Small intestine (tissue), 7 donors: ENCODE measurements around the gene KCNJ6. TPM values are rescaled to one million over a fixed set of nuclear protein-coding genes. Genes with fewer than 3 reads are reported as not detected.

ENCODE experiments used
- DNase-seq, 2 donors: peaks; one replicate each; pipeline versions ENCODE4 v3.0.0 to v3.0.0-alpha.2; 2013
- FAIRE-seq: peaks from 2 replicates; lab custom pipeline; 2012; peaks lifted over from hg19 to GRCh38; lab: Jason Lieb, UNC
- H3K27ac ChIP-seq, 3 donors: one replicate each; pipeline ENCODE4 v1.5.1; 2013; ENCODE audit warnings: low read length in 2 of 3, mild to moderate bottlenecking in 2 of 3, control low read depth in 1 of 3, inconsistent platforms in 1 of 3, low read depth in 1 of 3, moderate library complexity in 1 of 3
- H3K27me3 ChIP-seq, 3 donors: one replicate each; pipeline ENCODE4 v1.6.1; 2013; ENCODE audit warnings: low read length in 3 of 3, inconsistent platforms in 1 of 3; ENCODE audit not compliant: control insufficient read depth in 3 of 3, insufficient read depth in 3 of 3
- H3K36me3 ChIP-seq, 3 donors: one replicate each; pipeline ENCODE4 v1.6.1; 2013; ENCODE audit warnings: low read length in 3 of 3, inconsistent platforms in 1 of 3, low read depth in 1 of 3, mild to moderate bottlenecking in 1 of 3, moderate library complexity in 1 of 3; ENCODE audit not compliant: control insufficient read depth in 3 of 3, insufficient read depth in 2 of 3
- H3K4me1 ChIP-seq, 3 donors: one replicate each; pipeline ENCODE4 v1.6.1; 2013; ENCODE audit warnings: low read length in 2 of 3, inconsistent platforms in 1 of 3, low read depth in 1 of 3, mild to moderate bottlenecking in 1 of 3, moderate library complexity in 1 of 3; ENCODE audit not compliant: control insufficient read depth in 3 of 3, insufficient read depth in 2 of 3
- H3K4me3 ChIP-seq, 3 donors: one replicate each; pipeline ENCODE4 v1.5.1; 2013; ENCODE audit warnings: low read length in 3 of 3, control low read depth in 1 of 3, inconsistent platforms in 1 of 3, low read depth in 1 of 3, mild to moderate bottlenecking in 1 of 3, moderate library complexity in 1 of 3
- H3K9me3 ChIP-seq, 2 donors: one replicate each; pipeline ENCODE4 v1.6.1; 2013; ENCODE audit warnings: low read depth in 1 of 2, low read length in 1 of 2; ENCODE audit not compliant: control insufficient read depth in 2 of 2, insufficient read depth in 1 of 2
- WGBS, 3 donors: extraction: QIAGEN DNeasy Blood & Tissue Kit; methylation state at CpG; one replicate each; pipeline ENCODE4 v1.1.7; 2013; 5-methylcytosine and 5-hydroxymethylcytosine counted together
- polyA plus RNA-seq, 4 donors: library from polyadenylated mRNA; stranded (reverse) in 3 of 4; unstranded in 1 of 4; fragments of 200-250 nt in 3 of 4; fragments of 120-200 nt in 1 of 4; gene quantifications; one replicate each; pipeline versions ENCODE4 v1.2.1 to v1.2.3, GENCODE V29; 2013
- donor health status: healthy with polysubstance abuse.
- donor health status: control.
- donor health status: control.
- donor health status: Bipolar disorder and iron deficiency.
- donor health status: healthy.

The KCNJ6 gene
- polyA plus RNA-seq, 4 donors, result under 0.01 to 0.24 (median 0.03) TPM; not detected in 1

- Histone ChIP-seq H3K27me3 (peaks cover 0 to 4% (median 0%) of the 10 kb centered on the region in 3 donors), H3K9me3 (no peaks in the 10 kb centered on the region), H3K27ac (no peak overlapping the region), H3K4me3 (no peak overlapping the region), H3K4me1 (no peaks in the 10 kb centered on the region), H3K36me3 (no peaks in the 10 kb centered on the region)
- DNase-seq (no peak), FAIRE-seq (no peak)
- 79 to 91% (median 88%) methylated on average over 7 of the region's 7 CpGs for WGBS, 3 donors
These were observed 296.7 kb downstream of the KCNJ6 start for GRCh38 chr21:37619464-37619974.

- peaks cover 0 to 4% (median 0%) of the 10 kb centered on the region in 3 donors for H3K27me3 ChIP-seq
- WGBS, 3 donors, result 72 to 86% (median 81%) methylated on average over 7 of the region's 7 CpGs
- H3K36me3 ChIP-seq, result no peaks in the 10 kb centered on the region
- H3K4me1 ChIP-seq, result no peaks in the 10 kb centered on the region
- no peak overlapping the region for H3K4me3 ChIP-seq
- no peaks in the 10 kb centered on the region for H3K9me3 ChIP-seq
- no peak overlapping the region for H3K27ac ChIP-seq
- DNase-seq, result no peak
- no peak for FAIRE-seq
These were observed 298.2 kb downstream of the KCNJ6 start for GRCh38 chr21:37618081-37618480.

- no peaks in the 10 kb centered on the region for H3K9me3 ChIP-seq
- H3K27me3 ChIP-seq, result peaks cover 0 to 4% (median 0%) of the 10 kb centered on the region in 3 donors
- no peak overlapping the region for H3K4me3 ChIP-seq
- H3K4me1 ChIP-seq, result no peaks in the 10 kb centered on the region
- H3K27ac ChIP-seq, result no peak overlapping the region
- DNase-seq, result no peak
- 85 to 86% (median 85%) methylated on average over 6 of the region's 6 CpGs for WGBS, 3 donors
- no peaks in the 10 kb centered on the region for H3K36me3 ChIP-seq
- FAIRE-seq, result no peak
These were observed 300.3 kb downstream of the KCNJ6 start for GRCh38 chr21:37615962-37616361.

GRCh38 chr21:37614351-37614875, 301.8 kb downstream of the KCNJ6 start:
- no peaks in the 10 kb centered on the region for H3K4me1 ChIP-seq
- no peak for FAIRE-seq

GRCh38 chr21:37607081-37607480, 309.2 kb downstream of the KCNJ6 start:
- Histone ChIP-seq H3K27ac (no peak overlapping the region), H3K36me3 (no peaks in the 10 kb centered on the region), H3K4me1 (no peaks in the 10 kb centered on the region), H3K4me3 (no peak overlapping the region), H3K9me3 (no peaks in the 10 kb centered on the region), H3K27me3 (no peaks in the 10 kb centered on the region)
- FAIRE-seq, result no peak
- DNase-seq, result no peak
- 64 to 91% (median 76%) methylated on average over 4 of the region's 4 CpGs for WGBS, 3 donors

More at GRCh38 chr21:37614351-37614875, 301.8 kb downstream of the KCNJ6 start:
- no peak overlapping the region for H3K4me3 ChIP-seq
- H3K9me3 ChIP-seq, result no peaks in the 10 kb centered on the region
- DNase-seq, result no peak
- H3K27ac ChIP-seq, result no peak overlapping the region
- WGBS, 3 donors, result 85 to 96% (median 96%) methylated on average over 11 of the region's 11 CpGs
- peaks cover 0 to 4% (median 0%) of the 10 kb centered on the region in 3 donors for H3K27me3 ChIP-seq
- H3K36me3 ChIP-seq, result no peaks in the 10 kb centered on the region

GRCh38 chr21:37606549-37606948, 309.7 kb downstream of the KCNJ6 start:
- no peak for DNase-seq
- no peaks in the 10 kb centered on the region for H3K4me1 ChIP-seq
- no peak overlapping the region for H3K27ac ChIP-seq
- H3K9me3 ChIP-seq, result no peaks in the 10 kb centered on the region
- FAIRE-seq, result no peak
- no peaks in the 10 kb centered on the region for H3K27me3 ChIP-seq
- 78 to 87% (median 78%) methylated on average over 10 of the region's 10 CpGs for WGBS, 3 donors
- H3K36me3 ChIP-seq, result no peaks in the 10 kb centered on the region
- no peak overlapping the region for H3K4me3 ChIP-seq

GRCh38 chr21:37605006-37605405, 311.3 kb downstream of the KCNJ6 start:
- DNase-seq, result no peak
- FAIRE-seq, result no peak
- Histone ChIP-seq H3K27me3 (no peaks in the 10 kb centered on the region), H3K4me1 (no peaks in the 10 kb centered on the region), H3K4me3 (no peak overlapping the region), H3K9me3 (no peaks in the 10 kb centered on the region), H3K27ac (no peak overlapping the region), H3K36me3 (no peaks in the 10 kb centered on the region)

- no peaks in the 10 kb centered on the region for H3K9me3 ChIP-seq
- no peak overlapping the region for H3K4me3 ChIP-seq
- FAIRE-seq, result no peak
- no peaks in the 10 kb centered on the region for H3K4me1 ChIP-seq
- WGBS, 3 donors, result 40 to 84% (median 65%) methylated on average over 2 of the region's 2 CpGs
- no peaks in the 10 kb centered on the region for H3K27me3 ChIP-seq
- no peak overlapping the region for H3K27ac ChIP-seq
- no peak for DNase-seq
- H3K36me3 ChIP-seq, result no peaks in the 10 kb centered on the region
These were observed 313.1 kb downstream of the KCNJ6 start for GRCh38 chr21:37603129-37603528.

GRCh38 chr21:37601915-37602314, 314.3 kb downstream of the KCNJ6 start:
- H3K4me1 ChIP-seq, result no peaks in the 10 kb centered on the region
- no peak overlapping the region for H3K27ac ChIP-seq
- H3K36me3 ChIP-seq, result no peaks in the 10 kb centered on the region
- no peak overlapping the region for H3K4me3 ChIP-seq
- no peaks in the 10 kb centered on the region for H3K9me3 ChIP-seq
- FAIRE-seq, result no peak
- H3K27me3 ChIP-seq, result no peaks in the 10 kb centered on the region
- WGBS, 3 donors, result 81 to 91% (median 86%) methylated on average over 5 of the region's 5 CpGs
- DNase-seq, result no peak
